Measurements from ENCODE around the gene TFF3. TPM values are rescaled to one million over a fixed set of nuclear protein-coding genes. Genes with fewer than 3 reads are reported as not detected.

TFF3 gene
- total and polyA plus RNA-seq, 2 of the 4 experiments (the other 2 are of a cell fraction), result not detected

DNA sequence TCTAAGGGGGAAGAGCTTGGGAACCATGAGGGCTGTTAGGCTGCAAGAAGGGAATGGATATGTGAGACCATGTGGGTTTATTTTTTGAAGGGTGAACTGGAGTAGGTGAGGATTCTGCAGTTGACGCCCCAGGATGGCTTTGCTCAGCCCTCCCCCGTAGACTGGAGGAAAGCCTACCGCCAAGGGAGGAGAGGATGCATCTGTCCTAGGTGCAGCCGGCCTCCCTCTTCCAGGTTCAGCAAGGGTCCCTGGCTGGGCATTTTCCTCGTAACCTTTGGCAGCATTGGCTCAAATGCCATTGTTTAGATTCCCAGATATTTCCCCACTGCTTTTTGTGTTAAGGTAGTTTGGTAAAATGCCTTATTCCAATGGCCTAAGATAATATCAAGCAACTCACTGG lies 16.6 kb downstream of the TFF3 start:
- H3K18ac ChIP-seq (ENCODE audit: low read depth, low read length), result no peak overlapping the region
- dilution Hi-C loops (cut with HindIII; ENCODE audit: low sequenced_read_pairs, unreplicated experiment), result no loop called here
- ChIA-PET CTCF (no interaction called here), POLR2A (ENCODE audit: unreplicated experiment) (no interaction called here)
- H3K9me1 ChIP-seq (ENCODE audit: insufficient read depth, low read length), result no peaks in the 10 kb centered on the region; the same call in 1 of the 2 replicates
- no peak overlapping the region for H2BK5ac ChIP-seq (ENCODE audit: low read depth, low read length, poor library complexity, severe bottlenecking)
- no peak overlapping the region for H2AFZ ChIP-seq (replicated peaks; ENCODE audit: low read length, poor library complexity)
- no TSS peak for BruUV-seq (replicated peaks)
- no peak for DNase-seq
- H4K8ac ChIP-seq (ENCODE audit: low read depth in 2 of 2, low read length in 2 of 2), result no peak overlapping the region
- TF ChIP-seq, protein P1, sequence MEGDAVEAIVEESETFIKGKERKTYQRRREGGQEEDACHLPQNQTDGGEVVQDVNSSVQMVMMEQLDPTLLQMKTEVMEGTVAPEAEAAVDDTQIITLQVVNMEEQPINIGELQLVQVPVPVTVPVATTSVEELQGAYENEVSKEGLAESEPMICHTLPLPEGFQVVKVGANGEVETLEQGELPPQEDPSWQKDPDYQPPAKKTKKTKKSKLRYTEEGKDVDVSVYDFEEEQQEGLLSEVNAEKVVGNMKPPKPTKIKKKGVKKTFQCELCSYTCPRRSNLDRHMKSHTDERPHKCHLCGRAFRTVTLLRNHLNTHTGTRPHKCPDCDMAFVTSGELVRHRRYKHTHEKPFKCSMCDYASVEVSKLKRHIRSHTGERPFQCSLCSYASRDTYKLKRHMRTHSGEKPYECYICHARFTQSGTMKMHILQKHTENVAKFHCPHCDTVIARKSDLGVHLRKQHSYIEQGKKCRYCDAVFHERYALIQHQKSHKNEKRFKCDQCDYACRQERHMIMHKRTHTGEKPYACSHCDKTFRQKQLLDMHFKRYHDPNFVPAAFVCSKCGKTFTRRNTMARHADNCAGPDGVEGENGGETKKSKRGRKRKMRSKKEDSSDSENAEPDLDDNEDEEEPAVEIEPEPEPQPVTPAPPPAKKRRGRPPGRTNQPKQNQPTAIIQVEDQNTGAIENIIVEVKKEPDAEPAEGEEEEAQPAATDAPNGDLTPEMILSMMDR (conservative IDR thresholded peaks at IDR 0.05; ENCODE audit: low read depth, low read length), result no peak
- TF ChIP-seq FOS (IDR thresholded peaks at IDR 0.05; ENCODE audit: low read depth, low read length), result no peak
- no peak for TF ChIP-seq RAD21 (IDR thresholded peaks at IDR 0.05; ENCODE audit: low read length)
- no peak for TF ChIP-seq SMC3 (IDR thresholded peaks at IDR 0.05; ENCODE audit: low read depth, low read length)
- no peak for TF ChIP-seq MAFK (IDR thresholded peaks at IDR 0.05; ENCODE audit: low read depth, low read length)
- TF ChIP-seq, protein P2, sequence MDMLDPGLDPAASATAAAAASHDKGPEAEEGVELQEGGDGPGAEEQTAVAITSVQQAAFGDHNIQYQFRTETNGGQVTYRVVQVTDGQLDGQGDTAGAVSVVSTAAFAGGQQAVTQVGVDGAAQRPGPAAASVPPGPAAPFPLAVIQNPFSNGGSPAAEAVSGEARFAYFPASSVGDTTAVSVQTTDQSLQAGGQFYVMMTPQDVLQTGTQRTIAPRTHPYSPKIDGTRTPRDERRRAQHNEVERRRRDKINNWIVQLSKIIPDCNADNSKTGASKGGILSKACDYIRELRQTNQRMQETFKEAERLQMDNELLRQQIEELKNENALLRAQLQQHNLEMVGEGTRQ (IDR thresholded peaks at IDR 0.05; ENCODE audit: low read depth, low read length), result no peak
- no peak for TF ChIP-seq RFX5 (IDR thresholded peaks at IDR 0.05; ENCODE audit: low read depth, low read length)
- TF ChIP-seq, protein P3, sequence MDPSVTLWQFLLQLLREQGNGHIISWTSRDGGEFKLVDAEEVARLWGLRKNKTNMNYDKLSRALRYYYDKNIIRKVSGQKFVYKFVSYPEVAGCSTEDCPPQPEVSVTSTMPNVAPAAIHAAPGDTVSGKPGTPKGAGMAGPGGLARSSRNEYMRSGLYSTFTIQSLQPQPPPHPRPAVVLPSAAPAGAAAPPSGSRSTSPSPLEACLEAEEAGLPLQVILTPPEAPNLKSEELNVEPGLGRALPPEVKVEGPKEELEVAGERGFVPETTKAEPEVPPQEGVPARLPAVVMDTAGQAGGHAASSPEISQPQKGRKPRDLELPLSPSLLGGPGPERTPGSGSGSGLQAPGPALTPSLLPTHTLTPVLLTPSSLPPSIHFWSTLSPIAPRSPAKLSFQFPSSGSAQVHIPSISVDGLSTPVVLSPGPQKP (IDR thresholded peaks at IDR 0.05; ENCODE audit: borderline replicate concordance, low read depth, low read length), result no peak
- TF ChIP-seq BHLHE40 (IDR thresholded peaks at IDR 0.05; ENCODE audit: low read depth, low read length), result no peak
- no peak for TF ChIP-seq RCOR1 (IDR thresholded peaks at IDR 0.05; ENCODE audit: insufficient replicate concordance, low read length)
- TF ChIP-seq MAZ (IDR thresholded peaks at IDR 0.05; ENCODE audit: borderline replicate concordance, low read depth, low read length), result no peak
- TF ChIP-seq NFE2L2 (IDR thresholded peaks at IDR 0.05; ENCODE audit: low read depth, low read length), result no peak
- no peak for TF ChIP-seq POLR2A (IDR thresholded peaks at IDR 0.05; ENCODE audit: low read depth, low read length)
- TF ChIP-seq MXI1 (IDR thresholded peaks at IDR 0.05; ENCODE audit: borderline replicate concordance, low read depth, low read length), result no peak
- TF ChIP-seq CHD1 (IDR thresholded peaks at IDR 0.05; ENCODE audit: low read depth, low read length), result no peak
- TF ChIP-seq CEBPB (IDR thresholded peaks at IDR 0.05; ENCODE audit: low read depth, low read length), result no peak
- no peak overlapping the region for H2BK120ac ChIP-seq (ENCODE audit: low read depth, low read length)
- peaks cover 10% of the 10 kb centered on the region for H3K27me3 ChIP-seq (ENCODE audit: control insufficient read depth, insufficient read depth, low read length)
- H3K9me3 ChIP-seq (ENCODE audit: control insufficient read depth, insufficient read depth, low read length), result no peaks in the 10 kb centered on the region
- H3K27ac ChIP-seq (ENCODE audit: insufficient read depth, low read length), result no peak overlapping the region
- in situ Hi-C loops (cut with MboI; ENCODE audit: low sequenced_read_pairs), result no loop called here
- no peak overlapping the region for H3K23ac ChIP-seq (ENCODE audit: low read depth, low read length)
- intact Hi-C loops (cut with micrococcal nuclease), result no loop called here
- H4K5ac ChIP-seq (ENCODE audit: low read depth, low read length), result no peak overlapping the region
- no peak for ATAC-seq (ENCODE audit: low read depth)
- H3K4me3 ChIP-seq (ENCODE audit: insufficient read depth, low read depth, low read length), result no peak overlapping the region
- H4K91ac ChIP-seq (ENCODE audit: insufficient read depth, low read depth, low read length), result no peak overlapping the region
- no peak overlapping the region for H3K4ac ChIP-seq (ENCODE audit: low read depth, low read length)
- no peak overlapping the region for H2AK5ac ChIP-seq (ENCODE audit: low read depth, low read length)
- no peaks in the 10 kb centered on the region for H3K79me1 ChIP-seq (ENCODE audit: low read depth in 1 of 2, low read length in 2 of 2)
- no peak overlapping the region for H3K14ac ChIP-seq (replicated peaks; ENCODE audit: low read depth, low read length)
- no peak overlapping the region for H3K4me2 ChIP-seq (ENCODE audit: low read depth, low read length)
- H2BK20ac ChIP-seq (ENCODE audit: low read depth, low read length), result no peak overlapping the region
- no peak overlapping the region for H3K56ac ChIP-seq (ENCODE audit: extremely low read depth, insufficient read depth, low read length)
- no peaks in the 10 kb centered on the region for H4K20me1 ChIP-seq (ENCODE audit: insufficient read depth, low read length)
- no peaks in the 10 kb centered on the region for H3K4me1 ChIP-seq (ENCODE audit: control insufficient read depth, insufficient read depth, low read length)
- H2AK9ac ChIP-seq (replicated peaks; ENCODE audit: low read depth, low read length, poor library complexity), result no peak overlapping the region
- no CpG with 5 or more reads among the region's 5 CpGs for WGBS, 2 experiments (ENCODE audit: extremely low coverage in 2 of 2, insufficient read length in 1 of 2)
- peaks cover 7% of the 10 kb centered on the region; the same call in 1 of the 2 replicates for H3K36me3 ChIP-seq (ENCODE audit: control insufficient read depth, insufficient read depth, low read length)
- no peak overlapping the region for H3K9ac ChIP-seq (ENCODE audit: low read depth, low read length)
- H2BK15ac ChIP-seq (ENCODE audit: low read depth, low read length), result no peak overlapping the region
